ENCODE results near the gene ENKD1.

GRCh38 chr16:67647681-67648080 is 18.9 kb downstream of the ENKD1 start:
- TF ChIP-seq POLR2A (IDR thresholded peaks at IDR 0.05) (no peak), CTCF (IDR thresholded peaks at IDR 0.05) (no peak)
